GM18907 (cell line): ENCODE measurements around the gene MYH16.
"Not testable (repeated sequence)": the region's sequence is repeated elsewhere in the genome, so short reads cannot be mapped to it uniquely, and the experiment has no call there.

Source experiments
- ATAC-seq: cut with Tn5 transposase; IDR thresholded peaks from one replicate; pipeline ENCODE4 v1.9.1; 2021; ENCODE audit warnings: mild to moderate bottlenecking, moderate library complexity; ENCODE audit not compliant: unreplicated experiment

Gene MYH16

DNA sequence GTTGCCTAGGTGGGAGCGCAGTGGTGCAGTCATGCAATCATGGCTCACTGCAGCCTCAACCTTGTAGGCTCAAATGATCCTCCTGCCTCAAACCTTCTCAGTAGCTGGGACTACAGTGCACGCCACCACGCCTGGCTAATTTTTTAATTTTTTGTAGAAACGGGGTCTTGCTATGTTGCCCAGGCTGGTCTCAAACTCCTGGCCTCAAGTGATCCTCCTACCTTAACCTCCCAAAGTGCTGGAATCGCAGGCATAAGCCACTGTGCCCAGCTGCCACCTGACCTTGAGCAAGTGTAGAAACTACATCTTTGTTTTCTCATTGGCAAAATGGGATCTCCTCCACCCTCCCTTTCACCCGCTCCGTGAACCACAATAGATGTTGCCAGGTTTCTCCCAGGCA is 15.0 kb upstream of the MYH16 start:
- ATAC-seq, result no peak

DNA sequence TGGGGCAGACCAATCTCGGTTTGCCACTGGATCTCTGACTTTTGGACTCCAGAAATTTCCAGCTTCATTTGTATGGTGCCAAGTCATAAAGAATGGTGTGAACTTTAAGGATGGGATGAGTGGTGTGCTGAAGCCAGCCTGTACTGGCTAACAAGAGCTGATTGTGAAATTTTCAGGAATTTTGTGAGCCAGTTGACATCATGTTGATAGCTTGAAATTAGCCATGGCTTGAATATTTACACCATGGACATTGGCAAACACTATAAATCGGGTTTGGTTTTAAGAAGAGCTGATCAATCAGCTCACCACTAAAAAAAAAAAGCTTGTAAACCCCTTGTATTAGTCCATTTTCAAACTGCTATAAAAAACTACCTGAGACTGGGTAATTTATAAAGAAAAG is 14.1 kb upstream of the MYH16 start:
- ATAC-seq, result no peak

DNA sequence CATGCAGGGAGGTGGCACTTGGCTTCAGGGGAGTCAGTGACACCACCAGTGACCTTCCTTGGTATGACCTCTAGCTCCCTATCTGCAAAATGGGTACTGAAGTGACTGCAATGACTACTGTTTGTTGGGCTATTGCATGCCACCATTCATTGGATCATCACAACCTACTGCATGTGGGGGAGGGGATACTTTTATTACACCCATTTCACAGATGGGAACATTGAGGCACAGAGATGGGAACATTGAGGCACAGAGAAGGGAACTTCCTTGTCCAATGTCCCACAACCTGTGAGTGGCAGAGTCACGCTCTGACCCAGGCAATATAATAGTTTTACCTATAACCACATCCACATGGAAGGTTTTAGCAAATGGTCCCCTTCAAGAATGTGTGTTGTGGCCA is 12.2 kb upstream of the MYH16 start:
- no peak for ATAC-seq

DNA sequence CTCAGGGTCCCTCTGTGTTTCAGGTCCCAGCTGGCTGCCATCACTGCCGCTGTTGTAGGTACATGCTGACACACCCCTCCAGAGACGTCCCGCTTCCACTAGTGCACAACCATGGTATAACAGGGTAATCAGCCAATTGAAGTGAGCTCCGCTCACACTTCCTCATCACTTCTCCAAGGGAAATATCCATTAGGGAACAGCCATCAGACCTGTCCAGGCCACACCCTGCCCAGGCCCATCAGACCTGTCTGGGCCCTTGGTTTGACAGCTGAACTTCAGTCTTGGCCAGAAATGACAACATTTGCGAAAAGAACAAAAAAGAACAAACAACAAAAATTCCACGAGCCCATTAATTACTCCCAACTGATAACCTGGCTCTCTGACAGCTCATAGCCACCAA is 11.0 kb upstream of the MYH16 start:
- ATAC-seq, result no peak

DNA sequence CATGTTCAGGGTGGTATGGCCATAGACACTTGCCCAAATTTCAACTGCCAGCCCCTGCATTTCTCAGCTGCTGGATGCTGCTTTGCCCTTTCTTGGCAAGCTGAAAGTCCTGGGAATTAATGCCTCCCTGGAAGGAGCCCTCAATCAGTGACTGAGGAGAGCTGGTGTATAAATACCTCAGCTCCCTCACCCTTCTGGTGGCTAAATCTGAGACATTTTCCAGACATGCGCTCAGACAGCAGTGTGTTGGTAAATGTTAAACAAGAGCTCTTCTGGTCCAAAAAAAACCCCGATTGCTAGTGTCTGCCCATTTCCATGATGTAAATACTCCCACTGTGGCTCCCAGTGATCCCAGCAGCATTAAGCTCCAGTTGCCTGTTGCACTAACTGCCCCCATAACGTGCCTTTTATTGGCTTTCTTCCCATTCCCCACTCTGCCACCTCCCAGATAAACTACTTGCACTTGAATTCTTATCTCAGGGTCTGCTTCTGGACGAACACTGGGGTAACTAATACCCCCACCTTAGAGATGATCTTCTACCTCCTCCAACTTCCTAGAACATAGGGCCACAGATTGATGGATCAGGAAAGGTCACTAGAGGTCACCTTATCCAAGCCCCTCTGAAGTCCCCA is 6.7 kb upstream of the MYH16 start:
- no peak for ATAC-seq

DNA sequence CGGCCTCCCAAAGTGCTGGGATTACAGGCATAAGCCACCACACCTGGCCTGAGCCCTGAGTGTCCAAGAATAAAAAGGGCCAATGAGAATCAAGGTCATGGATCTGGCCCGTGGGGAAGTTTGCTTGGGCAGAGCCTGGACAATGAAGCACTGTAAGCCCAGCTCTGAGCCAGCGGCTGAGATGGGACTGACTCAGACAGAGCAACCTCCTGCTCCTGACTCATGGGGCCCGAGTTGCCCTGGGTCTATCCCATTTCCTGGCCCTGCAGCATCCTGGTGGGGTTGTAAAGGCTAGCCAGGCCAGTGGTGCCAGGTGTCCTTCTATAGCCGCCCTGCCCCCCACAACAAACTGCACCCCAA is 5.2 kb upstream of the MYH16 start:
- no peak for ATAC-seq

DNA sequence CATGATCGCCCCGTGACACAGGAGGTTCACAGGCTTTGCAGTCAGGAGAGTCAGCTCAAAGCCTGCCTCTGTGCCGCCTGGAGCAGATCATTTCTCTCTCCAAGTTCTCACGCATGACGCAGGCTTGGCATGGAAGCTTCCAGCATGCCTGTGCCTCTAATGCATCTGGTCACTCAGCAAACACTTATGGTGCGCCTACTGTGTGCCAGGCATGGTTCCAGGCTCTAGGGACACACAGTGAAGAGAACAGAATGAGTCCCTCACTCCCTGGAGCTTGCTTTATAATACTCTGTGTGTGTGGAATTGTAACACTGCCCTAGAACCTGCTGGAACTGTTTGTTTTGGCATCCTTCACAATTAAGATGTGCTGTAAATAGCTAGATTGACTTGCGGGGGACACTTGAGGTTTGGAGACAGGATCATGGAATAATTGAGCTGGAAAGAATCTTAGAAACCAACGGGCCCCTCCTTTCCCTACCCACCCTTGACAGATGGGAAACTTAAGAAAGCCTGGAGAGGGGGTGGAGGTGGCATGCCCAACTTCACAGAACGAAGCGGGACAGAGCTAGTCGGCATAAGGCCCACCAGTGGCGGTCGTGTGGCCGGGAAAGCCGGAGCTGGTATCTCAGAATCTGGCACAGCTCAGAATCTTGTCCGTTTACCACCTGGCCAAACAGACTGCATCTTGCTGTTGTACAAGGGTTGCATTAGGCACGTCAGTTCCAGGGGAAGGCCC is 4.6 kb upstream of the MYH16 start:
- no peak for ATAC-seq

DNA sequence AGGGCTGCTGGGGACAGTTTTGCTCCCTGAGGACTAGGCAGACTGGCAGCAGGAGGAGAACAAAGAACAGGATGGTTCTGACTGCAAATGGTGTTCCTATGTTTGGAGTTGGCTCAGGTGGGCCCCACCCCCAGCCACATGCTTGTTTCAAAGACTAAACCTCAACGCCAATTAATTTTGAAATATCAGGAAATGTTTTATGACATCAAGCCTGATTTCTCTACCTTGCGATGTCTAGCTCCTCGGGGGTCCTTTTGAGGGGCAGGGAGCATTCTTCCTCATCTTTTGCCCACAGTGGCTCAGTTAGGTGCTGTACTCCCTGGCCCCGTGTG is 4.1 kb upstream of the MYH16 start:
- no peak for ATAC-seq

DNA sequence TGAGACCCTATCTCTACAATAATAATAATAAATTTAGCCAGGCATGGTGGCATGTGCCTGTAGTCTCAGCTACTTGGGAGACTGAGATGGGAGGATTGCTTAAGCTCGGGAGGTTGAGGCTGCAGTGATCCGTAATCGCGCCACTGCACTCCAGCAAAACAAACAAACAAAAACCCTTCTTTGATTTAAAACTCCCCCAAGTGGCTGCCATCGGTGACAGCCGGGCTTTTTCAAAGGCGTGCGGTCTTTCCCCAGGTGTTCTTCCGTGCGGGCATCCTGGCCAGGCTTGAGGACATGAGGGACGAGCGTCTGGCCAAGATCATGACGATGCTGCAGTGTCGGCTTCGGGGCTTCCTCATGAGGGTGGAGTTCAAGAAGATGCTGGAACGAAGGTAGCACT is 1.9 kb upstream of the MYH16 start:
- ATAC-seq, result no peak

DNA sequence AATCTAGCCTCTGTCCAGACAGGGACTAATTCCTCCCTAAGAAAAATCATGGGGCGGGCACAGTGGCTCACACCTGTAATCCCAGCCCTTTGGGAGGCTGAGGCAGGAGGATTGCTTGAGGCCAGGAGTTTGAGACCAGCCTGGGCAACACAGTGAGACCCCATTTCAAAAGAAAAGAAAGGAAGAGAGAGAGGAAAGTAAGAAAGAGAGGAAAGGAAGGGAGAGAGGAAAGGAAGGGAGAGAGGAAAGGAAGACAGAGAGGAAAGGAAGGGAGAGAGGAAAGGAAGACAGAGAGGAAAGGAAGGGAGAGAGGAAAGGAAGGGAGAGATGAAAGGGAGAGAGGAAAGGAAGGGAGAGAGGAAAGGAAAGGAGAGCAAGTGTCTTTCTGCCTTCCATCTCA is 922 bp downstream of the MYH16 start:
- ATAC-seq, result not testable (repeated sequence)

DNA sequence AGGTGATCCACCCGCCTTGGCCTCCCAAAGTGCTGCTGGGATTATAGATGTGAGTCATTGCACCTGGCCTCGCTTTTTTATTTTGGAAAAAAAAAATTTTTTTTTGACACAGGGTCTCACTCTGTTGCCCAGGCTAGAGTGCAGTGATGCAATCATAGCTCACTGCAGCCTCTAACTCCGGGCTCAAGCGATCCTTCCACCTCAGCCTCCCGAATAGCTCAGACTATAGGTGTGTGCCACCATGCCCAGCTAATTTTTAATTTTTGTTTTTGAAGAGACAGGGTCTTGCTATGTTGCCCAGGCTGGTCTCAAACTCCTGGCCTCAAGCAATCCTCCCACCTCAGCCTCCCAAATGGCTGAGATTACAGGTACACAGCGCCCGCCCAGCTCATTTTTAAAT is 2.3 kb downstream of the MYH16 start:
- not testable (repeated sequence) for ATAC-seq

DNA sequence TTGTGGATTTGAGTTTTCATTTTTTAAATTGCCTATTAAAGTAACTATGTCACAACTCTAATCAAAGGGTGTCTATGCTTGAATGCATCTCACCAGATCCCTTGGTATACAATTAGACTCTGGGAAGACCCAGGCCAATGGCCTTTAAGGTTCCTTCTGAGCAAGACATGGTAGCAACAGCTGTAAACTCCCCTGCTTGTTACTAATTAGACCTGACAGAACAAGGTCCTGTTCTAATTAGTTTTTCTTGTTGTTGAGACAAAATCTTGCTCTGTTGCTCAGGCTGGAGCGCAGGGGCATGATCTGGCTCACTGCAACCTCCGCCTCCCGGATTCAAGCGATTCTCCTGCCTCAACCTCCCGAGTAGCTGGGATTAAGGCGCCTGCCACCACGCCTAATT is 2.9 kb downstream of the MYH16 start:
- no peak for ATAC-seq

DNA sequence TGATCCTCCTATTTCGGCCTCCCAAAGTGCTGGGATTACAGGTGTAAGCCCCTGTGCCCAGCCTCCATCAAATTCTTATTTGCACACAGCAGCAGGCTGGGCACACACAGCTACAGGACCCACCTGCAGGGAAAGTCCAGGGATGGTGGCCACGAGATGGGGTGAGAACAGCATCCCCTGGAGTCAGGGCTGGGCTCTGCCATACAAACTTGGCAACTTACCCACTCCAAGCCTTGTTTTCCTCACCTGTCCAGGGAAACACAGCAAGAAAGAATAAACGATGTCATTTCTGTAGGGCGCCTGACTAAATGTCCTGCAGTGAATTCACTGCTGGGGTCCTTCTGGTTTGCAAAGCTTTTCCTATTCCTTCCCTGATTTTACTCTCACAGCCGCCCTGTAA is 5.5 kb downstream of the MYH16 start:
- ATAC-seq, result no peak

DNA sequence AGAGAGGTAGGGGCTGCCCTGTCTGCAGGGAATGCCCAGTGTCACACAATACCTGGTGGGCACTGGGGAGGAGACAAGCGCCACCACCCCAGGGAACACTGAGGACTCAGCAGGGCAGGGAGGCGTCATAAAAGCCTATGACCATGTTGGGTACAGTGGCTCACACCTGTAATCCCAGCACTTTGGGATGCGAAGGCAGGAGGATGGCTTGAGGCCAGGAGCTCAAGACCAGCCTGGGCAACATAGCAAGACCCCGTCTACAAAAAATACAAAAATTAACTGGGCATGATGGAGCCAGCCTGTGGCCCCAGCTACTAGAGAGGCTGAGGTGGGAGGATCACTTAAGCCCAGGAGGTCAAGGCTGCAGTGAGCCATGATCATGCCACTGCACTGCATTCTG is 11.5 kb downstream of the MYH16 start:
- ATAC-seq, result not testable (repeated sequence)

DNA sequence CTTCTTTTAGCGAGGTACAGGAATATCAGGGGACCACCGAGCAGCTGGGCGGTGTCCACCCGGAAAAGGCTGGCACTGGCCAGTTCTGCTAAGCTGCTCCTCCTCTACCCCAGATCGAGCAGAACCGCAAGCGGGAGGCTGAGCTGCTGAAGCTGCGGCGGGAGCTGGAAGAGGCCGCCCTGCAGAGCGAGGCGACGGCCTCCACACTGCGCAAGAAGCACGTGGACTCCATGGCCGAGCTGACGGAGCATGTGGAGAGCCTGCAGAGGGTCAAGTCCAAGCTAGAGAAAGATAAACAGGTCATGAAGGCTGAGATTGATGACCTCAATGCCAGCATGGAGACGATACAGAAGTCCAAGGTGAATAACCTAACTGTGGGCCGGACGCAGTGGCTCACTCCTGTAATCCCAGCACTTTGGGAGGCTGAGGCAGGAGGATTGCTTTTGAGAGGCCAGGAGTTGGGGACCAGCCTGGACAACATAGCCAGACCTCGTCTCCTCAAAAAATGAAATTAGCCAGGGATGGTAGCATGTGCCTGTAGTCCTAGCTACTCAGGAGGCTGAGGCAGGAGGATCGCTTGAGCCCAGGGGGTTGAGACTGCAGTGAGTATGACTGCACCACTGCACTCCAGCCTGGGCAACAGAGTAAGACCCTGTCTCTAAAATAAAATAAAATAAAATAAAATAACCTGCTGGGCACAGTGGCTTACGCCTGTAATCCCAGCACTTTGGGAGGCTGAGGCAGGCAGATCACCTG is 15.3 kb downstream of the MYH16 start:
- ATAC-seq, result no peak

DNA sequence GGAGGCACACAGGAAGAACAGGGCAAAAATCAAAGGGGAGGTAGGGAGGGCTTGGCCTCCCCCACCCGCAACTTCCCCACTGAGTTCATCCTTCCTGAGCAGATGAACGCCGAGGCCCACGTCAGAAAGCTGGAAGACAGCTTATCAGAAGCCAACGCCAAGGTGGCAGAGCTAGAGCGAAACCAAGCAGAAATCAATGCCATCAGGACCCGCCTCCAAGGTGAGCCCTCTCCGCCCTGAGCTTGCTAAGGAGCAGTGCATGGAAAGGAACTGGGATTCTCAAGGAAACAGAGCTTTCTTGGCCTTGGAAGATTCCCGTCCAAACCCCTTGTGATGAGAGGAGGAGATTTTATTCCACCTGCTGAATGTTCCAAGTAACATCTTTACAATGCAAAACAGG is 16.5 kb downstream of the MYH16 start:
- ATAC-seq, result no peak

DNA sequence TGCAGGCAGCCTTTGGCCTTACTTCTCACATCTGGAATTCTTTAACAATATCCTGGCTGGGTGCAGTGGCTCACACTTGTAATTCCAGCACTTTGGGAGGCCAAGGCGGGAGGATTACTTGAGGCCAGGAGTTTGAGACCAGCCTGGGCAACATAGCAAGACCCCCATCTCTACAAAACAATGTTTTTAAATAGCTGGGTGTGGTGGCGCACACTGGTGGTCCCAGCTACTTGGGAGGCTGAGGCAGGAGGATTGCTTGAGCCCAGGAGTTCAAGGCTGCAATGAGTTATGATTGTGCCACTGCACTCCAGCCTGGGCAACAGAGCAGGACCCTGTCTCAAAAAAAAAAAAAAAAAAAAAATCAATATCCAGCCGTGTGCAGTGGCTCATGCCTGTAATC is 17.5 kb downstream of the MYH16 start:
- not testable (repeated sequence) for ATAC-seq

DNA sequence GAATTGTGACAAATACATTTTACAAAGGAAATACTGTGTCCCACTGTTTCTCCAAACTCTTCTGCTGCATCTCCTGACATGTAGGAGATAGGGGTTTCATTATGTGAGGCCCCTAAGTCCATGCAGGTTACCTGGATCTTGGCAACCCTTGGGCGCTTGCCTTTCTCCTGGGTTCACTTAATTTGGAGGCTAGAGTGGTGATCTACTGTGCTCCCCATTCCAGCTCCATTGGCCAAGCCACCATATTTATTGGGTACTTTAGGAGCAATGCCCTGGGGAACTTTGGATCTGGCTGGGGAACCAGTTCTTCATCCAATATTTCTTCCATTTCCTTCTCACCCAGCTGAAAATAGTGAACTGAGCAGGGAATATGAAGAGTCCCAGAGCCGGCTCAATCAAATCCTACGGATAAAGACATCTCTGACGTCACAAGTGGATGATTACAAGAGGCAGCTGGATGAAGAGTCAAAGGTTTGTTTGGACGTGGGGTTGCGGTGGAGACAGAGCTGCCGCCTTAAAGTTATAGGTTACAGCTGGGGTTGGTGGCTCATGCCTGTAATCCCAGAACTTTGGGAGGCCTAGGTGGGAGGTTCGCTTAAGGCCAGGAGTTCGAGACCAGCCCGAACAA is 18.5 kb downstream of the MYH16 start:
- ATAC-seq, result no peak

DNA sequence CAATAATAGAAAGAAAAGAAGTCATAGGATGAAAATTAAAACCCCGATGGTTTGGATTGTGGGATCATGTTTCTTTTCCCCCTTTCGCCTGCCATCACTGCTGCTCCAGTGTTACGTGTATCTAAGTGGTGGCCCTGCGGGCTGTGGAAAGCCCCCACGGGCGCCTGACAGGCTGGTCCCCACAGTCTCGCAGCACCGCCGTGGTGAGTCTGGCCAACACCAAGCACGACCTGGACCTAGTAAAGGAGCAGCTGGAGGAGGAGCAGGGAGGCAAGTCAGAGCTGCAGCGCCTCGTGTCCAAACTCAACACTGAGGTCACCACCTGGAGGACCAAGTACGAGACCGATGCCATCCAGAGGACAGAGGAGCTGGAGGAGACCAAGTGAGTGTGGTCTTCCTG is 19.5 kb downstream of the MYH16 start:
- ATAC-seq, result no peak

DNA sequence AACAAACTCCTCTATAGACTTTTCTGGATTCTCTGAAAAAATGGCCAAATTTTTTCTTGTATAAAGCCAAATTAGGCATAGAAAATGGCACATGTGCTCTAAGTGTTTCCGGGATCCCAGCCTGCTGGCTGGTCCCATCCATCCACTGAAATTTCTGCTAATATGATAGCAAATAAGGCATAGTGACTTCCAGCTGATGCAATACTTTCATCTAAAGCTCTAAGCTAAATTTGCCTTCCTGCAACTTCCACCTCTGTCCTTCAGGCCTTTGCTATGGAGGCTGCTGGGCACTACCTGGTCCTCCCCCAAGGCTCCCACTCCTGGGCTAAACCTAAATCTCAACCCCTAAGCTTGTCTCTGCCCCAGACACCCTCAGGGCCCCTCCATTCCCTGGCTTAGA is 20.5 kb downstream of the MYH16 start:
- ATAC-seq, result no peak

DNA sequence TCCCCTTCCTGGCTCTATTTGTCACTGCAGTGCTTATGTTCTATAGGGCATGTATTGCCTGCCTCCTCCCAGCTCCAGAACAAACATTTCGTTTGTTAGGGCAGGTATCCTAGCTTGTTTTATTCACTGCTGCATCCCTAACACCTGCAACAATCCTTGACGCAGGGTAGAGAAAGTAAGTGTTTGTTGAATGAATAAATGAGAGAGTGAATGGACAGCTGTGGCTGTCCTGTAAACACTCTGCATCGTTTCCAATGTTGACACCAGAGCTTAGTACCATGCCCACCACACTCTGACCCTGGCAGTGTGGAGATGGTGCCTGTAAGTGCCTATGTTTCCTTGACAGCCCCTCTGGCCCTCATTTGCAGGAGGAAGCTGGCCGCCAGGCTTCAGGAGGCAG is 21.0 kb downstream of the MYH16 start:
- ATAC-seq, result no peak

DNA sequence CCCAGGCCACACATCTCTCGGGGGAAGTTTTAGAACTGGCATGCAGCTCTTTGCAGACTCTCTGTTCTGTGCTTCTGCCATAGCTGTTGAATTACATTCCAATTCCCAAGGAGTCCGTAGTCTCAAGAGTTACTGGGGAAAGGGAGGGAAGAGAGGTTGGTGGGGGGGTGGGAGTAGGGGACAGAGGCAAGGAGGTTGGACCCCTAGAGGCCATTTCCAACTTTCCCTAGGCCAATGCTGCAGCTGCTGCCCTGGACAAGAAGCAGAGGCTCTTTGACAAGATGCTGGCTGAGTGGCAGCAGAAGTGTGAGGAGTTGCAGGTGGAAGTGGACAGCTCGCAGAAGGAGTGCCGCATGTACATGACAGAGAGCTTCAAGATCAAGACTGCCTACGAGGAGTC is 23.8 kb downstream of the MYH16 start:
- no peak for ATAC-seq
